ENCODE measurements around the gene HAND2.

Gene HAND2

GRCh38 chr4:173518425-173519102 lies 11.5 kb downstream of the HAND2 start:
- Mint-ChIP-seq H3K27ac (no peak overlapping the region), H3K4me3 (no peak overlapping the region), H3K9me3 (peaks cover 24% of the 10 kb centered on the region), H3K36me3 (ENCODE audit: low read depth) (peaks cover 26% of the 10 kb centered on the region), H3K4me1 (ENCODE audit: low read depth) (peaks cover 8% of the 10 kb centered on the region), H3K27me3 (ENCODE audit: low read depth) (peaks cover 97% of the 10 kb centered on the region)

- H3K4me3 Mint-ChIP-seq: no peak overlapping the region
Observed at GRCh38 chr4:173517781-173518424, 12.1 kb downstream of the HAND2 start.

GRCh38 chr4:173516621-173517524 lies 13.2 kb downstream of the HAND2 start:
- Mint-ChIP-seq H3K27me3 (ENCODE audit: low read depth) (peaks cover 97% of the 10 kb centered on the region), H3K36me3 (ENCODE audit: low read depth) (peaks cover 23% of the 10 kb centered on the region), H3K4me3 (peak overlapping the region; percentile 63), H3K4me1 (ENCODE audit: low read depth) (peaks cover 6% of the 10 kb centered on the region), H3K9me3 (peaks cover 20% of the 10 kb centered on the region), H3K27ac (peak overlapping the region; percentile 64)

More at GRCh38 chr4:173517781-173518424, 12.1 kb downstream of the HAND2 start:
- Mint-ChIP-seq H3K4me1 (ENCODE audit: low read depth) (peaks cover 6% of the 10 kb centered on the region), H3K9me3 (peaks cover 20% of the 10 kb centered on the region), H3K27ac (no peak overlapping the region), H3K36me3 (ENCODE audit: low read depth) (peaks cover 23% of the 10 kb centered on the region), H3K27me3 (ENCODE audit: low read depth) (peaks cover 97% of the 10 kb centered on the region)

- H3K4me3 Mint-ChIP-seq: no peak overlapping the region
- H3K27ac Mint-ChIP-seq: peak overlapping the region; percentile 5
- peaks cover 96% of the 10 kb centered on the region for H3K27me3 Mint-ChIP-seq (ENCODE audit: low read depth)
- peaks cover 18% of the 10 kb centered on the region for H3K36me3 Mint-ChIP-seq (ENCODE audit: low read depth)
- peaks cover 5% of the 10 kb centered on the region for H3K4me1 Mint-ChIP-seq (ENCODE audit: low read depth)
- H3K9me3 Mint-ChIP-seq: peaks cover 16% of the 10 kb centered on the region
Observed at GRCh38 chr4:173515458-173515857, 14.6 kb downstream of the HAND2 start.

GRCh38 chr4:173514641-173515217 lies 15.3 kb downstream of the HAND2 start:
- H3K9me3 Mint-ChIP-seq: peaks cover 9% of the 10 kb centered on the region
- peaks cover 6% of the 10 kb centered on the region for H3K4me1 Mint-ChIP-seq (ENCODE audit: low read depth)
- H3K4me3 Mint-ChIP-seq: no peak overlapping the region
- H3K27me3 Mint-ChIP-seq (ENCODE audit: low read depth): peaks cover 96% of the 10 kb centered on the region
- peaks cover 12% of the 10 kb centered on the region for H3K36me3 Mint-ChIP-seq (ENCODE audit: low read depth)
- no peak overlapping the region for H3K27ac Mint-ChIP-seq

- peaks cover 9% of the 10 kb centered on the region for H3K9me3 Mint-ChIP-seq
- H3K4me3 Mint-ChIP-seq: no peak overlapping the region
- peaks cover 8% of the 10 kb centered on the region for H3K4me1 Mint-ChIP-seq (ENCODE audit: low read depth)
- peaks cover 10% of the 10 kb centered on the region for H3K36me3 Mint-ChIP-seq (ENCODE audit: low read depth)
- no peak overlapping the region for H3K27ac Mint-ChIP-seq
- H3K27me3 Mint-ChIP-seq (ENCODE audit: low read depth): peaks cover 93% of the 10 kb centered on the region
Observed at GRCh38 chr4:173513651-173514050, 16.4 kb downstream of the HAND2 start.

GRCh38 chr4:173511787-173512361 lies 18.2 kb downstream of the HAND2 start:
- Mint-ChIP-seq H3K27me3 (ENCODE audit: low read depth) (peaks cover 94% of the 10 kb centered on the region), H3K36me3 (ENCODE audit: low read depth) (peaks cover 15% of the 10 kb centered on the region), H3K4me1 (ENCODE audit: low read depth) (peaks cover 13% of the 10 kb centered on the region), H3K9me3 (peaks cover 9% of the 10 kb centered on the region), H3K27ac (no peak overlapping the region), H3K4me3 (no peak overlapping the region)

- H3K9me3 Mint-ChIP-seq: no peaks in the 10 kb centered on the region
- H3K4me3 Mint-ChIP-seq: peak overlapping the region; percentile 56
- peaks cover 94% of the 10 kb centered on the region for H3K27me3 Mint-ChIP-seq (ENCODE audit: low read depth)
- H3K36me3 Mint-ChIP-seq (ENCODE audit: low read depth): peaks cover 8% of the 10 kb centered on the region
- peak overlapping the region; percentile 55 for H3K27ac Mint-ChIP-seq
- peaks cover 15% of the 10 kb centered on the region for H3K4me1 Mint-ChIP-seq (ENCODE audit: low read depth)
Observed at GRCh38 chr4:173509036-173510001, 20.7 kb downstream of the HAND2 start.

- Mint-ChIP-seq H3K9me3 (no peaks in the 10 kb centered on the region), H3K36me3 (ENCODE audit: low read depth) (peaks cover 8% of the 10 kb centered on the region), H3K4me3 (peak overlapping the region; percentile 56), H3K27ac (no peak overlapping the region), H3K27me3 (ENCODE audit: low read depth) (peaks cover 96% of the 10 kb centered on the region), H3K4me1 (ENCODE audit: low read depth) (peaks cover 15% of the 10 kb centered on the region)
Observed at GRCh38 chr4:173508386-173509035, 21.5 kb downstream of the HAND2 start.

- Mint-ChIP-seq H3K9me3 (no peaks in the 10 kb centered on the region), H3K27ac (peak overlapping the region; percentile 69), H3K36me3 (ENCODE audit: low read depth) (peaks cover 8% of the 10 kb centered on the region), H3K4me3 (no peak overlapping the region), H3K27me3 (ENCODE audit: low read depth) (peaks cover 95% of the 10 kb centered on the region), H3K4me1 (ENCODE audit: low read depth) (peaks cover 15% of the 10 kb centered on the region)
Observed at GRCh38 chr4:173507471-173508385, 22.3 kb downstream of the HAND2 start.

- Mint-ChIP-seq H3K4me1 (ENCODE audit: low read depth) (peaks cover 15% of the 10 kb centered on the region), H3K27ac (no peak overlapping the region), H3K4me3 (no peak overlapping the region), H3K9me3 (no peaks in the 10 kb centered on the region), H3K27me3 (ENCODE audit: low read depth) (peaks cover 95% of the 10 kb centered on the region), H3K36me3 (ENCODE audit: low read depth) (peaks cover 8% of the 10 kb centered on the region)
Observed at GRCh38 chr4:173506597-173507211, 23.3 kb downstream of the HAND2 start.
